Gastroesophageal sphincter (tissue), 3 donors: Measurements from ENCODE around the gene PAFAH2.
A peak's percentile ranks its signal among the peaks of the same experiment; 100 is the strongest.

Source experiments
- CTCF ChIP-seq, 4 experiments: fragments of 200-600 bp in 2 of 4; fragments of 450-650 bp in 2 of 4; sonication (generic) in 1 of 4; IDR thresholded peaks; one replicate each; pipeline ENCODE4 v1.5.1; 2017 to 2019; ENCODE audit warnings: antibody characterized with exemption in 4 of 4, mild to moderate bottlenecking in 2 of 4, moderate library complexity in 2 of 4
- EP300 ChIP-seq: sonication (generic); formaldehyde crosslinking; IDR thresholded peaks from one replicate; pipeline ENCODE4 v1.6.1; 2017; ENCODE audit warnings: antibody characterized with exemption, mild to moderate bottlenecking
- POLR2A ChIP-seq, 2 donors: fragments of 450-650 bp; IDR thresholded peaks; one replicate each; pipeline ENCODE4 v1.6.1; 2017; ENCODE audit warnings: antibody characterized with exemption in 2 of 2, mild to moderate bottlenecking in 2 of 2, moderate library complexity in 1 of 2
- POLR2AphosphoS5 ChIP-seq: sonication (generic); formaldehyde crosslinking; IDR thresholded peaks from one replicate; pipeline ENCODE4 v1.6.1; 2017; ENCODE audit warnings: antibody characterized with exemption

GRCh38 chr1:26035959-26036755 lies 38.3 kb upstream of the PAFAH2 start:
- TF ChIP-seq CTCF (IDR thresholded peaks at IDR 0.05): peak in 3 of 4 experiments; percentile 98 to 100 (median 99)
- no peak for TF ChIP-seq POLR2A (IDR thresholded peaks at IDR 0.05)
- TF ChIP-seq POLR2AphosphoS5: no peak
- TF ChIP-seq EP300: no peak
